NCI-H345 treated with DMSO at 0.1 percent for 48 hours (cell line): ENCODE measurements around the gene CACNG7.
"Not testable (repeated sequence)": the region's sequence is repeated elsewhere in the genome, so short reads cannot be mapped to it uniquely, and the experiment has no call there.

Experiments used
- DNase-seq: peaks from one replicate; lab custom pipeline; 2025; ENCODE audit not compliant: unreplicated experiment; lab: John Stamatoyannopoulos, UW

CACNG7 gene

GRCh38 chr19:53904909-53905308, 4.2 kb upstream of the CACNG7 start:
- DNase-seq: no peak

DNA sequence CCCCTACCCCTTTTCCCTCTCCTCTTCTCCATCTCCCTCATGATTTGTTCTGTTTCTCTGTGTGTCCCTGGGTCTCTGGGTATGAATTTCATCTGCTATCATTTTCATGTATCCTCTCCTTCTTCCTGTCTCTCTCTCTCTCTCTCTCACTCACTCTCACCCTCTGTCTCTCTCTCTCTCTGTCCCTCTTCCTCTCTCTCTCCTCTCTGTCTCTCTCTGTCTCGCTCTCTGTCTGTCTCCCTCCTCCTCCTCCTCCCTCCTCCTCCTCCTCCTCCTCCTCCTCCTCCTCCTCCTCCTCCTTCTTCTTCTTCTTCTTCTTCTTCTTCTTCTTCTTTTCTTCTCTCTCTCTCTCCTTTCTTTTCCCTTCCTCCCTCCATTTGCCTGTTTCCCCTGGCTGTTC, 3.3 kb upstream of the CACNG7 start:
- no peak for DNase-seq

DNA sequence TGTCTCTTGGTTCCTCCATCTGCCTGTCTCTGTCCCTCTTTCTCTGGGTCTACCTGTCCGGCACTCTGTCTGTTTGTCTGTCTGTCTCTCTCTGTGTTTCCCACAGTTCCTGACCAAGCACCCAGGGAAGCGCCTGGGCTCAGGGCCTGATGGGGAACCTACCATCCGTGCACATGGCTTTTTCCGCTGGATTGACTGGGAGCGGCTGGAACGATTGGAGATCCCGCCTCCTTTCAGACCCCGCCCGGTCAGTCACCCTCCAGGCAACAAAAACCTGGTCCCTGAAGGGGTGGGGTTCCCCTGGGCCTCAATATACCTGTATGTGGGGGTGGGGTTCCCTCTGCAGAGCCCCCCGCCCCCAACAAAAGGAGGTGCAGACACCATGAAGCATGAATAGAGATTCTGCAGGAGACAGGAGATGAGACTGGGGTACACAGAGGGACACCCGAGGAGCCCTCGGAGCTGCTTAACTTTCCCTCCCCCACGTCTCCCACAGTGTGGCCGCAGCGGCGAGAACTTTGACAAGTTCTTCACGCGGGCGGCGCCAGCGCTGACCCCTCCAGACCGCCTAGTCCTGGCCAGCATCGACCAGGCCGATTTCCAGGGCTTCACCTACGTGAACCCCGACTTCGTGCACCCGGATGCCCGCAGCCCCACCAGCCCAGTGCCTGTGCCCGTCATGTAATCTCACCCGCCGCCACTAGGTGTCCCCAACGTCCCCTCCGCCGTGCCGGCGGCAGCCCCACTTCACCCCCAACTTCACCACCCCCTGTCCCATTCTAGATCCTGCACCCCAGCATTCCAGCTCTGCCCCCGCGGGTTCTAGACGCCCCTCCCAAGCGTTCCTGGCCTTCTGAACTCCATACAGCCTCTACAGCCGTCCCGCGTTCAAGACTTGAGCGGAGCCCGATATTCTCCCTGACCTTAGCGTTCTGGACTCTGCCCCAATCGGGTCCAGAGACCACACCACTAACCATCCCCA, 2.6 kb upstream of the CACNG7 start:
- no peak for DNase-seq

- no peak for DNase-seq
These were observed 1.9 kb upstream of the CACNG7 start for GRCh38 chr19:53907193-53907581.

DNA sequence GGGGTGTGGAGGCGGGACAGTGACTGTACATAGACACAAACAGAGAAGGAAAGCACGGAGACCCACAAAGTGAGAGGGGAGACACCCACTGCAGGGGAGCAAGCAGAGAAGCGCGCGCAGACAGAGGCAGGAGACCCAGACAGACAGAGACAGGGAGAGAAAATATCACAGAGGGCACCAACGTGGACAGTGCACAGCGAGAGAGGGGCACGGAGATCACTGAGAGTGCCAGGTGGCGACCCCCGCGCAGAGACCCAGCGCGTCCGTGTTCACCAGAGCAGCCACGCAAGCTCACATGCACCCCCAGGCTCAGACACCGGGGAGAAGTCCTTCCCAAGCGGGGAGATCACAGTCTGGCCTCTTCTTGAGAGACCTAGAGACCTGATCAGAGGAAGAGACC, 1.4 kb upstream of the CACNG7 start:
- no peak for DNase-seq

DNA sequence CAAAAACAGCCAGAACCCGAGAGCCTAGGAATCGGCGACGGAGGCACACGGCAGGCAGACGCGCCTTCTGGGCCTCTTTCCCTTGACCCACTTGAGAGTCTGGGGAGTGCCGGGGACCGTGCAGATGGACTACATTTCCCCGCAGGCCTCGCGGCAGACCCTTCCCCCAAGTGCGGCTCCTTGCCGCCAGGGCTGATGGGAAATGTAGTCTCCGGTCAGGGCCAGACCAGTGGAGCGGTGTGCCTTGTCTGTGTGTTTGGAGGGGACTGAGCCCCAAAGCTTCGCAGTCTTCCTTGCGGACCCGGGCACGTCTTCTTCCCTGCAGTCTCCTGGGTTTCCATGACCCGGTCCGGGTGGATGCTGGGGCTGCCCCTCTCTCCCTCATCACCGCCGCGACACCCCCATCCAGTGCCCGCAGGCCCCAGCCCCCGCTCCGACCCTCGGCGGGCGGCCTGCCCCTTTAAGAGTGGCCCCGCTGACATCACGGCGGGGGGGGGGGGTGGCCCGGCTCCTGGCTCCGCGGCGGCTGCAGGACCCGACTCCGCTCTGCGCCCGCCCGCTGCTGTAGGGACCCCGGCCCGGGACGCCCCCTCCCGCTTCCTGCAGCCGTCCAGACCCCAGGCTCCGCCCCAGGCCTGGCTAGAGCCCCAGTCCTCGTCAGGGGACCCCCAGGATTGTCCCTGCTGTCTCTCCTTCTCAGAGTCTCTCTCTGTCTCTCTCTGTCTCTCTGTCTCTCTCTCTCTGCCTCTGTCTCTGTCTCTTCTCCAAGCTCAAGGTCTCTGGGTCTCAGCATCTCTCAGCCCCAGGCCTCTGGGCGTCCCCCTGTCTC, 758 bp upstream of the CACNG7 start:
- DNase-seq: no peak

DNA sequence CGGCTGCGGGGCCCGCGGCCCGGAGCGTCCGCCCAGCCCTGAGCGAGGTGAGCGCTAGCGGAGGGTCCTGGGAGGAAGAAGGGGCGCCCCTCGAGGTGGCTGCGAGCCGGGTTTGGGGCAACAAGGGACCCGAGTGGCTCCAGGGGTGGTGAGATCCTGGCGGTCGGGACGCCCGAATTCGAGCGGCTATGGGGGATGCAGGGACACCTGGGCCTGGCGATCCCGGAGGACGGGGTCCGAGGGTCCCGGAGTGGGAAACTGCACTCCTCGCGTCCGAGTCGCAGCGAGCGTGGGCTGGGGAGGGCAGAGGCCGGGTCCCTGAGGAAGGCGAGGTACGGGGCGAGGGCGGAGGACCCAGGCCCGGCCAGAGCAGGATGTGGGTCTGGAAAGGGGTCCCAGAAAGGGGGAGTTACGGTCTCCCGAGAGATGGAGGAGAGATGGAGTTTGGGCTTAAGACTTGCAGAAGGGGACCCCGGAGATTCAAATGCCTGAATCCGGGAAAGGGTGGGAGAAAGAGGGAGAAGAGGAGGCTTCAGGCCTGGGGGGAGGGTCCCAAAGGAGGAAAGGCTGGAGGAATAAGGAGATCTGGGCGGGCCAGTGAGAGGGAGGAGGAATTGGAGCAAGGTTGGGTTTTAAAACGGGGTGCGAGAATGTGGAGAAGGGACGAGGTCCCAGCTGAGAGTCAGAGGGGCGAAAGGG, 542 bp downstream of the CACNG7 start:
- DNase-seq: no peak

- no peak for DNase-seq
These were observed 1.1 kb downstream of the CACNG7 start for GRCh38 chr19:53910170-53910518.

- DNase-seq: no peak
These were observed 3.6 kb downstream of the CACNG7 start for GRCh38 chr19:53912653-53913052.

DNA sequence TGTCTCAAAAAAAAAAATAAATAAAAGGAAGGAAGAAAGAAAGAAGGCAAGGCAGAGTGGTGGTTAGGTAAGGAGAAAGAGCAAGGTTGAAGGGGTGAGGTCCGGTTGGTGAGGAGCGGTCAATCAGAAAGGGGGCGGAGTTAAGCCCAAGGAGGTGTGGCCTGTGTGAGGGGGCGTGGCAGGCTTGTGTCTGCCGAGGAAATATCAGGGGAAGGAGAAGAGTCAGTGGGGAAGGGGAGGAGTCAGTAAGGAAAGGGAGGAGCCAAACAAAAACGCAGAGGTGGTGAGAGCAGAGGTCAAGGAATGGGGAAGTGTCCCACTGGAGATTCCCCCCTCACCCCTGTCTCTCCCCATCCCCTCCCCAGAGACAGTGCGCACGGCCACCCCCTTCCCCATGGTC, 5.9 kb downstream of the CACNG7 start:
- no peak for DNase-seq

DNA sequence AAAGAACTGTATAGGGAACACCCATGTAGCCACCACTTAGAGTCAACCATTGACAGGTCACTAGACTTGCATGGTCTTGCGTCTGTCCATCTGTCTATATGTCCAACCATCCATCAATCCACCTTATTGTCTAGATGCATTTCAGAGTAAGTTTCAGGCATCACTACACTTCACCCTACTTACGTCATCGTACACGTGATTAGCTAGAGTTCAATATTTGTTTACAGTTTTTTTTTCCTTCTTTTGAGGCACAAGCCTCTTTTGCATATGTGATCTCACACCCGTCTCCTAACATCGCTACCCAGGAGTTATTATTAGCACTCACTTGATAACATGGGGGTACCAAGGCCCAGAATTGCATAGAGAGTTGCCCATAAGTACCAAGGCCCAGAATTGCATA, 6.9 kb downstream of the CACNG7 start:
- no peak for DNase-seq

- no peak for DNase-seq
These were observed 8.3 kb downstream of the CACNG7 start for GRCh38 chr19:53917356-53917755.

- DNase-seq: no peak
These were observed 18.7 kb downstream of the CACNG7 start for GRCh38 chr19:53927739-53928138.

DNA sequence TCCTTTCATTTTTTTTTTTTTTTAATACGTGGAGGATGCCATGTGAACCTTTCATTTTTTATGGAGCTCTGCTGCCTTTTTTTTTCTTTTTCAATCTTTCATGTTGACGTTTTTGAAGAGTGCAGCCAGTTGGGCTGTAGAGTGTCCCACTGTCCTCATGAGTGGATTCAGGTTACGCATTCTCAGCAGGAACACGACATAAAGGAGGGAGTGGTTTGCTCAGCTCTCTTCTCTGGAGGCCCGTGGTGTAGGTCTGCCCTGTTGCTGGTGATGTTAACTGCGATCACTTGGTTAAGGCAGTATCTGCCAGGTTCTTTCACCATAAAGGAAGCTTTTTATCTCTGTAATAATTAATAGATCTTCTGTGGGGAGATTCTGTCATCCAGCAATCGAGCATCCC, 27.0 kb downstream of the CACNG7 start:
- DNase-seq: no peak

DNA sequence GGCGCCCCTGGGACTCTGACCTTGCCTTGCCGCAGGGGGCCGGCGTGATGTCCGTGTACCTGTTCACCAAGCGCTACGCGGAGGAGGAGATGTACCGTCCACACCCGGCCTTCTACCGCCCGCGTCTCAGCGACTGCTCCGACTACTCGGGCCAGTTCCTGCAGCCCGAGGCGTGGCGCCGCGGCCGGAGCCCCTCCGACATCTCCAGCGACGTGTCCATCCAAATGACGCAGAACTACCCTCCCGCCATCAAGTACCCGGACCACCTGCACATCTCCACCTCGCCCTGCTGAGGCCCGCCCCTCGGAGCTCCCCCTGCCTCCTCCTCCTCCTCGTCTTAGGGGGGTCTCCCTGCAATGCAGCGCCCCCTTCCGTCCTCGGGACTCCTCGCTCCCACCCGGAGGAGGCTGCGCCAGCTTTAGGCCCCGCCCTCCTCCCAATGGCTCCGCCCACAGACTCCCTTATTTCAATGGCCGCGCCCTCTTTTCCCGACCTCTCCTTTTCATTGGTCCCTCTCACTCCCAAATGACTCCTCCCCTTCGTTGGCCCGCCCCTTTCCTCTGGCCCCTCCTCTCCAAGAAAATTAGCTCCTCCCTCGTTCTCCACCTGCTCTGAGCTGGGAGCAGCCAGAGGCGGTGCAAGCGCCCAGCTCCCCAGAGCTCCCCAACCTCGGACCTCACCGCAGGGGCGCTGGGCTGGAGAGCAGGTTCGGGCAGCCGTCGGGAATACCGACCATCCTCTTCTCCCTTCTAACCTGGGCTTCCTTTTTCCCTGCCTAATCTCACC, 33.1 kb downstream of the CACNG7 start:
- no peak for DNase-seq

- no peak for DNase-seq
These were observed 35.3 kb downstream of the CACNG7 start for GRCh38 chr19:53944416-53944815.

GRCh38 chr19:53944933-53945332, 35.9 kb downstream of the CACNG7 start:
- no peak for DNase-seq

DNA sequence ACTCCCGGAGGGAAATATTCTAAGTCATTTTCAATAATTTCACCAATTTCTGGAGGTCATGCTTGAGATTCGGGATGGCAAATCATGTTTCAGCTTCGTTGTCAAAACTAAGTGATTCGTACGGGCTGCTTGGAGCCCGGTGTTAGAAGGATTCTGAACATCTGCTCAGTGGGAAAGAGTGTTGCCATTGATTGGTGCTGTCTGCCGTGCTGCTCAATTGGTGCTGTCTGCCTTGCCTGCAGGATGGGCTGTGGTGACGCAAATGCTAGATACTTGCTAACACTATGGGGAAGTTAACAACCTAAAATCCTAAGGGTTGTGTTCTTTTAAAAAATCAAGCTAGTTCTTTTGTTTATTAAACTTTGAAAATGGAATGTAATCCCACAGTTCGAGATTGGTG, 36.4 kb downstream of the CACNG7 start:
- no peak for DNase-seq

GRCh38 chr19:53945998-53946397, 36.9 kb downstream of the CACNG7 start:
- no peak for DNase-seq

- no peak for DNase-seq
These were observed 38.5 kb downstream of the CACNG7 start for GRCh38 chr19:53947624-53948023.

- not testable (repeated sequence) for DNase-seq
These were observed 39.5 kb downstream of the CACNG7 start for GRCh38 chr19:53948611-53949010.
